Measurements from ENCODE around the gene CD40.

Gene CD40

DNA sequence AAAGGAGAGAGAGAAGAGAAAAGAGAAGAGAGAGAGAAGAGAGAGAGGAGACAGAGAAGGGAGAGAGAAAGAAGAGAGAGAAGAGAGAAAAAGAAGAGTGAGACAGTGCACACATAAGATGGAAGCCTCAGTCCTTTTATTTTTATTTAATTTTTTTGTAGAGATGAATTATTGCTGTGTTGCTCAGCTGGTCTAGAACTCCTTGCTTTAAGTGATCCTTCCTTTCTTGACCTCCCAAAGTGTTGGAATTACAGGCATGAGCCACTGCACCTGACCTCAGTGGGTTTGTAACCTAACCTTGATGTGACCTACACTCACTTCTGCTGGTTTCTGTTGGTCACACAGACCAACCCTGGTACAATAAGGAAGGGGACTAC, 6.3 kb upstream of the CD40 start:
- DNase-seq (no peak), ATAC-seq (ENCODE audit: insufficient read depth, low read depth) (no peak)
- Histone ChIP-seq H3K36me3 (ENCODE audit: insufficient read depth, low read length) (no peaks in the 10 kb centered on the region), H2AFZ (ENCODE audit: low read depth, low read length) (no peak overlapping the region), H3K79me2 (ENCODE audit: insufficient read depth, low read length) (no peaks in the 10 kb centered on the region), H4K20me1 (ENCODE audit: insufficient read depth, low read length) (peaks cover 3% of the 10 kb centered on the region; the same call in 1 of the 2 replicates), H3K9me3 (ENCODE audit: insufficient read depth, low read length, severe bottlenecking) (no peaks in the 10 kb centered on the region), H3K27me3 (ENCODE audit: insufficient read depth, low read length, poor library complexity) (peaks cover 22% of the 10 kb centered on the region), H3K4me3 (ENCODE audit: low read depth in 1 of 2, low read length in 2 of 2) (no peak overlapping the region), H3K27ac (ENCODE audit: low read length) (no peak overlapping the region), H3K4me1 (ENCODE audit: insufficient read depth, low read length) (no peaks in the 10 kb centered on the region), H3K9ac (ENCODE audit: low read depth, low read length) (no peak overlapping the region), H3K4me2 (ENCODE audit: insufficient read depth, low read length) (no peak overlapping the region)
- TF ChIP-seq CTCF (IDR thresholded peaks at IDR 0.05; ENCODE audit: borderline replicate concordance, extremely low read depth, low read length, poor library complexity, severe bottlenecking) = no peak
- TF ChIP-seq EZH2 (IDR thresholded peaks at IDR 0.05; ENCODE audit: borderline replicate concordance, low read depth, low read length, severe bottlenecking) = no peak

DNA sequence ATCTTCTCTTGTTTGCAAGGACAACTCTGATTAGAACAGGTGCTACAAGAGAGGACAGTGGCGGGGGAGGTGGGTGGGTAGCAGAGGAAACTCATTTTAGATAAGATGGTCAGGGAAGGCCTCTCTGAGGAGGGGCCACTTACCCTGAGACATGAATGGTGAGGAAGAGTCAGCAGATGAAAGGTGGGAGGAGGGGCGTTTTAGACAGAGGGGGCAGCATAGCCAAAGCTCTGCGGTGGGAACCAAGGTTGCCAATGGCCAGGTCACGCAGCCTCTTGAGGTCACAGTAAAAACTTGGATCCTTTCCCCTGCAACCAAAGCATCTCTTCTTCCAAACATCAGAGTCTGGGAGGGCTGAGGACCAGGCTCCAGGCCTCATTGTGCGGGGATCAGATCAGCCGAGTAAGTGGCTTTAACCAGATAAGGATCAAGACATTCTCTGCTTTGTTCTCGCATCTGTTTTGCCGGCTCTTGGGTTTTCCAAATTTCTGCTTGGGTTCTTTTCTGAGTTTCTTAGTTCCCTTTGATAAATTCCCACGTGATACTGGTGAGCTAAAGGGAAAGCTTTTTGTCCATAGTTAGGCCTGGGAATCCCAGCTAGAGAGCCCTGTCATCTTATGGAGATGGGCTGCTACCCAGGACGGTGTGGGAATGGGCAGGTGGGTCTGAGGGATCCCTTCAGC, 5.5 kb upstream of the CD40 start:
- ATAC-seq (ENCODE audit: insufficient read depth, low read depth) = no peak

GRCh38 chr20:46113113-46113470, 5.0 kb upstream of the CD40 start:
- Histone ChIP-seq H3K27ac (ENCODE audit: low read length) (no peak overlapping the region), H3K4me2 (ENCODE audit: insufficient read depth, low read length) (no peak overlapping the region), H3K4me1 (ENCODE audit: insufficient read depth, low read length) (no peaks in the 10 kb centered on the region), H3K36me3 (ENCODE audit: insufficient read depth, low read length) (no peaks in the 10 kb centered on the region), H4K20me1 (ENCODE audit: insufficient read depth, low read length) (peaks cover 3% of the 10 kb centered on the region; the same call in 1 of the 2 replicates), H3K4me3 (ENCODE audit: low read depth in 1 of 2, low read length in 2 of 2) (no peak overlapping the region), H3K79me2 (ENCODE audit: insufficient read depth, low read length) (no peaks in the 10 kb centered on the region), H3K9ac (ENCODE audit: low read depth, low read length) (no peak overlapping the region), H3K9me3 (ENCODE audit: insufficient read depth, low read length, severe bottlenecking) (no peaks in the 10 kb centered on the region), H3K27me3 (ENCODE audit: insufficient read depth, low read length, poor library complexity) (peaks cover 22% of the 10 kb centered on the region), H2AFZ (ENCODE audit: low read depth, low read length) (no peak overlapping the region)
- DNase-seq (no peak), ATAC-seq (ENCODE audit: insufficient read depth, low read depth) (no peak)
- TF ChIP-seq CTCF (IDR thresholded peaks at IDR 0.05; ENCODE audit: borderline replicate concordance, extremely low read depth, low read length, poor library complexity, severe bottlenecking) (no peak), EZH2 (IDR thresholded peaks at IDR 0.05; ENCODE audit: borderline replicate concordance, low read depth, low read length, severe bottlenecking) (no peak)

More for the DNA sequence above, 5.5 kb upstream of the CD40 start:
- H3K4me1 ChIP-seq (ENCODE audit: insufficient read depth, low read length) = no peaks in the 10 kb centered on the region
- no peaks in the 10 kb centered on the region for H3K36me3 ChIP-seq (ENCODE audit: insufficient read depth, low read length)
- H3K27ac ChIP-seq (ENCODE audit: low read length) = no peak overlapping the region
- no peaks in the 10 kb centered on the region for H3K9me3 ChIP-seq (ENCODE audit: insufficient read depth, low read length, severe bottlenecking)
- H3K9ac ChIP-seq (ENCODE audit: low read depth, low read length) = no peak overlapping the region
- no peak overlapping the region for H2AFZ ChIP-seq (ENCODE audit: low read depth, low read length)
- no peaks in the 10 kb centered on the region for H3K79me2 ChIP-seq (ENCODE audit: insufficient read depth, low read length)
- DNase-seq = no peak
- H3K4me2 ChIP-seq (ENCODE audit: insufficient read depth, low read length) = no peak overlapping the region
- TF ChIP-seq CTCF (IDR thresholded peaks at IDR 0.05; ENCODE audit: borderline replicate concordance, extremely low read depth, low read length, poor library complexity, severe bottlenecking) (no peak), EZH2 (IDR thresholded peaks at IDR 0.05; ENCODE audit: borderline replicate concordance, low read depth, low read length, severe bottlenecking) (no peak)
- no peak overlapping the region for H3K4me3 ChIP-seq (ENCODE audit: low read depth in 1 of 2, low read length in 2 of 2)
- H4K20me1 ChIP-seq (ENCODE audit: insufficient read depth, low read length) = peaks cover 3% of the 10 kb centered on the region; the same call in 1 of the 2 replicates
- peaks cover 22% of the 10 kb centered on the region for H3K27me3 ChIP-seq (ENCODE audit: insufficient read depth, low read length, poor library complexity)
